Limb (tissue), 2 donors: ENCODE data around the gene GSK3B.

Source experiments
- DNase-seq, 2 donors: peaks; one replicate each; pipeline ENCODE4 v3.0.0-alpha.2; 2016; ENCODE audit errors: extremely low spot score in 2 of 2

Gene GSK3B

DNA sequence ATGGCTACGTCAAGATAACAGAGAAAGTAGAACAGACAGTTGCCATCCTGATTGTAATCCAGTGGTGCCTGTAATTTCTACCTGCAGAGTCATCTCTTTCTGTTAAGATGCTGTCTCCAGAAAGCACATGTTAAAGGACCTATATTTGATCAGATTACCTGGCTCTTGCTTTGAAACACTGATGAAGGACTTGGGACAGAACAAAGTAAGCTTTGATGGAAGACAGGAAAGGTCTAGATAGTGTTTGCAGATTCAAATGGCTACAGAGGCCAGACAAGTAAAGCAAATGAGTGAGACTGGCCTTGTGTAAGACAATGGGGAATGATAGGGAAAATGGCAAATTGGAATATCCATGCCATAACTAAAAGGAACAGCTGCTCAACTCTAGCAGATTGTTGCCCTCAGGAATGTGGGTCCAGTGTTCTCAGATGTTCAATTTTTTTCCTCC, 1.8 kb upstream of the GSK3B start:
- DNase-seq: no peak

GRCh38 chr3:120095226-120095978, 1.2 kb upstream of the GSK3B start:
- peak; percentile 89 to 92 for DNase-seq

GRCh38 chr3:120094776-120095225, 554 bp upstream of the GSK3B start:
- DNase-seq: peak; percentile 99 to 100

DNA sequence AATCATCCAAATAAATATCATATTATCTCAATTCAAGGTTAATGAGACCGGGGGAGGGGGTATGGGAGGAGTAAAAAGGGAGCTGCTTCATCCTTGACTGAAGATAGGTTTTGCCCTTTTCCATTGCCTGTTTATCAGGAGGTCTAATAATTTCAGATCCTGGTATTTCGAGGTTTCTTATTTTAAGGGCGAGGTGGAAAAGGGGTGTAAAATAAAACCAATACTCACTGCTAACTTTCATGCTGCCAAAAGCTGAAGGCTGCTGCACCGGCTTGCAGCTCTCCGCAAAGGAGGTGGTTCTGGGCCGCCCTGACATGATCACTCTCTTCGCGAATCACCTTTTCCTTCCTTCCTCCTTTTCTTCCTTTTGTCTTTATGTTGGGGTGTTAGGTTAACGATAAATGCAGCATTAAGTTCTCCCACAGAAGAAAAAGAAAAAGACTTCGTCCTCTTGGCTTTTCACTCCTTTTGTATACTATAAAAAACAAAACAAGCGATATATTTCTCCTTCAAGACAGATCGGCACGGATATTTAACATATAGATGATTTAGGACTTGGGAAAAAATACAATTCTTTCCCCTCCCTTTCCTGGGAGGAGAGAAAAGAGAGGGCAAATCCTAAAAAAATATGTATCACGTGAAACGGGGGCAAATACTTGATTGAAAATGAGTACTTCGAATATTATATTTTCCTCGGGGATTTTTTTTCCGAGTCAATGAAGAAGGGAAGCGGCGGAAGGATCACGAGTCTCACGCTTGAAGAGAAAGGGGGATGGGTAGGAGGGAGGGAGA, 932 bp downstream of the GSK3B start:
- peak; percentile 41 to 75 for DNase-seq

DNA sequence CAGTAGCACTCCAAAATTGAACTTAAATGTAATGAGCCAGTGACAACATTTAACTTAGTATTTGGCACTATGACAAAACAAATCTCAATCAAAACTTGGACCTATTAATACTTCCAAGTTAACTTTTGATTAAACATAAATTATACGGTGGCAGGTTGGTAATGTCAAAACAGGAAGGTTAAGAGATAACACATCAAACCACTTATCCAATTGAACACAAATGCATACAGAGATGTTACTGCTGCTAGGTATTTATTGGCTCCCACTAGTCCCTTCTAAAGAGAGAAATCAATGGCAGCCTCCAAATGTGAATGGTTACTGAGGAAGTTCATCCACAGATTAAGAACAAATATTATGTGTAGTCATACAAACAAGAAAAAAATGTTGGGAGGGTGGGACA, 1.8 kb downstream of the GSK3B start:
- no peak for DNase-seq

DNA sequence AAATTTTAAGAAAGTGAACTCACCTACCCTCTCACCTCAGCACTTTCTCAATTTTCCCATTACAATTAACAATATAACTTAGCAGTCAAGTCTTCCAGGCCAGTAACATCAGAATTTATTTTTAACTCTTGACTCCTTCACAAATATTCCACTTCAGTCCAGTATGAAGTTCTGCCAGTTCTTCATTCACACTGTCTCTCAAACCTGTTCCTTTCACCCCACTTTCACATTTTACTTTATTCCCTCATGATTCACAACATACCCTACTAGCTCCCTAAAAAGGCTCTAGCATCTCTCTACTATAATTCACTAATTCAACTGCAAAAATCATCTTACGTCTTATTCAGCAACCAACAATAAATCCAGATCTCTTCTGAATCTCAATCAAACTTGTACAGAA, 3.8 kb downstream of the GSK3B start:
- DNase-seq: no peak

- DNase-seq: no peak
These were observed 5.2 kb downstream of the GSK3B start for GRCh38 chr3:120089089-120089488.

GRCh38 chr3:120088622-120089021, 5.6 kb downstream of the GSK3B start:
- DNase-seq: no peak

- no peak for DNase-seq
These were observed 12.5 kb downstream of the GSK3B start for GRCh38 chr3:120081719-120082118.

- no peak for DNase-seq
These were observed 13.4 kb downstream of the GSK3B start for GRCh38 chr3:120080836-120081235.

DNA sequence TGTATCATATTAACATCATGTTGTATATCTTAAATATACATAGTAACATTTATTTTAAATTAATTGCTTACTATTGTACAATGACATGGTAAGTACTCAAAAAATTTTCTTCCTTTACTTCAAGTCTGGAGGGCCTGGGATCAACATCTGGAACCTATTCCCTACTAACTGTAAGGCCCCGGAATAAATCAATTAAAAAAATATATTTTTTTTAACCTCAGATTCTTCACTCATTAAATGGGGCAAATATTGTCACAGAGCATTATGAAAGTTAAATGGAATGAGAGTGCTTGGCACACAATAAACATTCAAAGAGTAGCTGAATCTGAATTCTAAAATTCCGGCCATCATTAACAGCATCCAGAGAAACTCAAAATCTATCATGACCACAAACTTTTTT, 16.5 kb downstream of the GSK3B start:
- no peak for DNase-seq

DNA sequence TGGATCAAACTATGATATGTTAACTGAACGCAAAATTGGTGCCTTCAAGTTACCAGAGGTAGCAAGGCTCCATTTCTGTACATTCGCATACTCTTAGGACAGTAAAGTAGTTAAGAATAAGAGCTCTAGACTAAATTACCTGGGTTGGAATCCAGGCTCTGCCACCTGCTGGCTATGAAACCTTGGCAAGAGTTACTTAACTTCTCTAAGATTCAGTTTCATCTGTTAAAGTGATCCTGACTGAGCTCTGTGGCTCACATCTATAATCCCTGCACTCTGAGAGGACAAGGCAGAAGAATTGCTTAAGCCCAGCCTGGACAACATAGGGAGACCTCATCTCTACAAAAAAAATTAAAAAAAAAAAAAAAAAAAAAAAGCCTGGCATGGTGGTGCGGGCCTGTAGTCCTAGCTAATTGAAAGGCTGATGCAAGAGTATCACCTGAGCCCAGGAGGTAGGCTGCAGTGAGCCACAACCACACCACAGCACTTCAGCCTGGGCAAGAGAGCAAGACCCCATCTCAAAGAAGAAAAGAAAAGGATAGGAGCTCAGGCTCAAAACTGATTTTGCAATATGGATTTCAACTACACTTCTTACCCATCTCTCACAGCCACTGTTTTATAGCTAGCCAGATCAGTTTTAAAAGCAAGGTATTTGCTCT, 21.3 kb downstream of the GSK3B start:
- no peak for DNase-seq

DNA sequence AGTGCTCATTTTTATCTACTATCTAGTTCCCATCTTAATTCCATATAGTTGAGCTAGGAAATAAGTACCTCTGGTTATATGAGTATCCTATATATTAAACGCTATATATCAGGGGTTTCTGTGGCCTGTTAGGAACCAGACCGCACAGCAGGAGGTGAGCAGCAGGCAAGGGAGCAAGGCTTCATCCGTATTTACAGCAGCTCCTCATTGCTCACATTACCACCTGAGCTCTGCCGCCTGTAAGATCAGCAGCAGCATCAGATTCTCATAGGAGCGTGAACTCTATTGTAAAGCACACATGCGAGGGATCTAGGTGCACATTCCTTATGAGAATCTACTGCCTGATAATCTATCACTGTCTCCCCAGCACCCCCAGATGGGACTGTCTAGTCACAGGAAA, 23.0 kb downstream of the GSK3B start:
- no peak for DNase-seq

- no peak for DNase-seq
These were observed 23.8 kb downstream of the GSK3B start for GRCh38 chr3:120070263-120070981.

DNA sequence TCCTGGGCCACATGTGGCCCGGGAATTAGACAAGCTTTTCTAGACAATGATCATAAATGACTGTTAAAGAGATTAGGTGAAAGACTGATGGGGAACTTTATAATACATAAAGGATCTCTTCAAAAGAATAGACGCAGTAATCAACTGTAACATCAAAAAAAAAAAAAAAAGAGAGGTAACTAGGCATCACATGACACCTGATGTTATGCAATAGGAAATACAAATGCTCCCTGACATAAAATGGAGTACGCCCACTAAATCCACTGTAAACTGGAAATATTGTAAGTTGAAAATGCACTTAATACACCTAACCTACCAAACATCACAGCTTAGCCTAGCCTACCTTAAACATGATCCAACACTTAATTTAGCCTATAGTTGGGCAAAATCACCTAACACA, 27.2 kb downstream of the GSK3B start:
- no peak for DNase-seq

DNA sequence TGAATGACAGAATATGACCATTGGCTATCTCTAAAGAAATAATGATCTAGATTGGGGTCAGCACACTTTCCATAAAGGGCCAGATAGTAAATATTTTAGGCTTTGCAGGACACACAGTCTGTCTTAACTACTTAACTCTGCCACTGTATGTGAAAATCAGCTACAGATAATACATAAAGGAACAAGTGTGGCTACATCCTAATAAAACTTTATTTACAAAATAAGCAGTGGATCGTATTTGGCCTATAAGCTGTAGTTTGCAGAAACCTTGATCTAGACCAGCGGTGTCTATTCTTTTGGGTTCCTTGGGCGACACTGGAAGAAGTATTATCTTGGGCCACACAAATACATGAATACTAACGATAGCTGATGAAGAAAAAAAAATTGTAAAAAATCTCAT, 27.6 kb downstream of the GSK3B start:
- no peak for DNase-seq

DNA sequence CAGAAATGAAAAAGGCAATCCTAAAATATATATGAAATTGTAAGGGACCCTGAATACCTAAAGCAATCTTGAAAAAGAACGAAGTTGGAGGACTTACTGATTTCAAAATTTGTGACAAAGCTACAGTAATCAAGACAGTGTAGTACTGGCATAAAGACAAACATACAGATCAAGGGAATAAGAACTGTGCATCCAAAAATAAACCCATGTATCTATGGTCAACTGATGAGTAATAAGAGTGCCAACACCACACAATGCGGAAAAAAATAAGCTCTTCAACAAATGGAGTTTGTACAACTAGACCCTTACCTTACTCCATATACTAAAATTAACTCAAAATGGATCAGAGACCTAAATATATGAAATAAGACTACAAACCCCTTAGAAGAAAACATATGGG, 29.6 kb downstream of the GSK3B start:
- DNase-seq: no peak

DNA sequence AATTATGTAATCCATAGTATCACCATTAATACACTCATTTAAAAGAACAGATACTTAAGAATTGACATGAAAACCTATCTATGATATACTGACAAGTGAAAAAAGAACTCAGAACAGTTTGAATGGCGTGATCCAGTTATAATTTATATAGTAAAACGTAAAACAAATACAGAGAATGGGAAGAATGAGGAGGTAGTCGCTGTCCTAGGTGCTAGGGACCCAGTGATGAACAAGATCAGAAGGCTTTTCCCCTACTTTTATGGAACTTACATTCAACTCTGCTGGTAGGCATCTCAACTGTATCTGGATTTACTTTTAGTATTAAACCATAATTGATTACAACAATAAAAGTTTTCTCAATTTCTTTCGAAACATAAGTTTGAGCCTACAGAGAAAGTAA, 31.8 kb downstream of the GSK3B start:
- DNase-seq: no peak

- DNase-seq: no peak
These were observed 35.0 kb downstream of the GSK3B start for GRCh38 chr3:120059081-120059864.

GRCh38 chr3:120057626-120058025, 36.6 kb downstream of the GSK3B start:
- DNase-seq: no peak

DNA sequence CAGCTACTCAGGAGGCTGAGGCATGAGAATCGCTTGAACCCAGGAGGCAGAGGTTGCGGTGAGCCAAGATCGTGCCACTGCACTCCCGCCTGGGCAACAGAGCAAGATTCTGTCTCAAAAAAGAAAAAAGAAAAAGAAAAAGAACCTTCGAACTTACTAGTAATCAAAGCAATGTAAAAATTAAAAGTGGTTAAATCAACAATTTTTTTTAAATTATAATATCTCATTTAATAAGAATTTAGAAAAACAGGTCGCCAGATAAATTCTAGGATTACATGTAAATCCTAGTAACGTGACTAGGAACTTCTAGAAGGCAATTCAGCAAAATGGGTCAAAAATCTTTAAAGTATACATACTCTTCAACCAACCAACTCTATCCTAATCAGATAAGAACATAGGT, 37.2 kb downstream of the GSK3B start:
- DNase-seq: no peak
